HCT116 (cell line): ENCODE results near the gene EXOC6B. TPM values are rescaled to one million over a fixed set of nuclear protein-coding genes. Genes with fewer than 3 reads are reported as not detected.

ENCODE experiments used
- ATAC-seq: fragments of 200-7000 bp; cut with Tn5 transposase; 2 replicates; pipeline ENCODE4 v1.9.1; 2020; ENCODE audit warnings: mild to moderate bottlenecking, moderate library complexity
- BruUV-seq: library from RNA; stranded (reverse); fragments of 400-500 nt; replicated peaks from 2 replicates; lab custom pipeline; 2021; lab: Mats Ljungman, UMichigan
- CTCF ChIA-PET: fragments of 300-600 bp; sonication (Branson Sonifier 250); formaldehyde crosslinking; loops from one replicate; lab custom pipeline; 2021; ENCODE audit warnings: antibody characterized with exemption; lab: Charles Lee
- POLR2A ChIA-PET: fragments of 300-600, 350-600 bp; sonication (Branson Sonifier 250); formaldehyde crosslinking; loops from one replicate; lab custom pipeline; 2021; ENCODE audit warnings: antibody characterized with exemption; lab: Charles Lee
- RAD21 ChIA-PET, 2 experiments: fragments of 300-600 bp; sonication (Branson Sonifier 250); formaldehyde crosslinking; loops; one replicate each; lab custom pipeline; 2023; ENCODE audit warnings: low total read pairs in 2 of 2; ENCODE audit not compliant: uncharacterized antibody in 2 of 2, unreplicated experiment in 2 of 2, low non-redundant PET in 1 of 2; lab: Charles Lee
- DNase-seq: peaks from one replicate; pipeline ENCODE4 v3.0.0-alpha.2; 2010; ENCODE audit warnings: low read depth, low spot score
- H2AFZ ChIP-seq: fragments of 200-600 bp; shearing (Covaris generic), sonication (generic); 2 replicates; pipeline ENCODE4 v1.6.1; 2017; ENCODE audit warnings: low read depth, mixed run types, mixed read lengths, antibody characterized with exemption, low read length; ENCODE audit not compliant: poor library complexity, severe bottlenecking
- H3K27ac ChIP-seq: 2 replicates; pipeline ENCODE4 v1.5.1; 2012; ENCODE audit warnings: low read depth, low read length
- H3K27me3 ChIP-seq: fragments of 200-600 bp; sonication (generic); 2 replicates; pipeline ENCODE4 v1.6.1; 2016; ENCODE audit warnings: mixed run types, low read length, mixed read lengths; ENCODE audit not compliant: insufficient read depth
- H3K36me3 ChIP-seq, 2 experiments: fragments of 200-500 bp in 1 of 2; fragments of 200-600 bp in 1 of 2; sonication (Bioruptor generic) in 1 of 2; sonication (generic) in 1 of 2; 2 replicates each; pipeline versions ENCODE4 v1.5.1 to v1.6.1; 2014 to 2016; ENCODE audit warnings: low read length in 2 of 2, inconsistent platforms in 1 of 2, mixed read lengths in 1 of 2, mixed run types in 1 of 2; ENCODE audit not compliant: insufficient read depth in 2 of 2, control insufficient read depth in 1 of 2
- H3K4me1 ChIP-seq, 2 experiments: fragments of 200-600 bp in 1 of 2; sonication (generic) in 1 of 2; 2 replicates each; pipeline versions ENCODE4 v1.5.1 to v1.6.1; 2012 to 2017; ENCODE audit warnings: low read length in 2 of 2, inconsistent platforms in 1 of 2, mild to moderate bottlenecking in 1 of 2, mixed read lengths in 1 of 2, mixed run types in 1 of 2, moderate library complexity in 1 of 2; ENCODE audit not compliant: insufficient read depth in 2 of 2, control insufficient read depth in 1 of 2
- H3K4me2 ChIP-seq: fragments of 200-600 bp; sonication (generic); 2 replicates; pipeline ENCODE4 v1.6.1; 2017; ENCODE audit warnings: mixed run types, low read length, mixed read lengths
- H3K4me3 ChIP-seq, 2 experiments: fragments of 200-600 bp in 1 of 2; sonication (generic) in 1 of 2; replicated peaks in 1 of 2; 2 replicates each; pipeline ENCODE4 v1.5.1; 2011 to 2016; ENCODE audit warnings: low read length in 2 of 2, control low read depth in 1 of 2, low read depth in 1 of 2, mild to moderate bottlenecking in 1 of 2, mixed read lengths in 1 of 2, mixed run types in 1 of 2
- H3K79me2 ChIP-seq: fragments of 200-600 bp; sonication (generic); 2 replicates; pipeline ENCODE4 v1.6.1; 2017; ENCODE audit warnings: mild to moderate bottlenecking, mixed run types, low read length, moderate library complexity, mixed read lengths; ENCODE audit not compliant: insufficient read depth
- H3K9ac ChIP-seq: fragments of 200-600 bp; sonication (generic); 2 replicates; pipeline ENCODE4 v1.6.1; 2016; ENCODE audit warnings: low read length, mixed read lengths
- H3K9me2 ChIP-seq: fragments of 200-600 bp; sonication (generic), shearing (Covaris generic); 2 replicates; pipeline ENCODE4 v1.6.1; 2017; ENCODE audit warnings: mixed run types, mild to moderate bottlenecking, moderate library complexity; ENCODE audit not compliant: insufficient read depth
- H3K9me3 ChIP-seq, 2 experiments: fragments of 200-500 bp in 1 of 2; fragments of 200-600 bp in 1 of 2; sonication (Bioruptor generic) in 1 of 2; sonication (generic) in 1 of 2; 2 replicates each; pipeline ENCODE4 v1.6.1; 2014 to 2017; ENCODE audit warnings: low read length in 2 of 2, mixed read lengths in 2 of 2, inconsistent platforms in 1 of 2, low read depth in 1 of 2, mild to moderate bottlenecking in 1 of 2, mixed run types in 1 of 2, moderate library complexity in 1 of 2; ENCODE audit not compliant: control insufficient read depth in 1 of 2, insufficient read depth in 1 of 2
- H4K20me1 ChIP-seq: fragments of 200-600 bp; sonication (generic), shearing (Covaris generic); 2 replicates; pipeline ENCODE4 v1.6.1; 2017; ENCODE audit warnings: mixed run types, mild to moderate bottlenecking, moderate library complexity; ENCODE audit not compliant: insufficient read depth
- ATF3 ChIP-seq: IDR thresholded peaks from 2 replicates; pipeline ENCODE4 v1.6.1; 2012
- CEBPB ChIP-seq: IDR thresholded peaks from 2 replicates; pipeline ENCODE4 v1.6.1; 2012; ENCODE audit warnings: low read depth
- CTCF ChIP-seq, 3 experiments: fragments of 200-600 bp in 1 of 3; sonication (generic) in 1 of 3; IDR thresholded peaks in 2 of 3; conservative IDR thresholded peaks in 1 of 3; 2 replicates each; pipeline ENCODE4 v1.5.1; 2012 to 2017; ENCODE audit warnings: low read depth in 2 of 3, low read length in 2 of 3, antibody characterized with exemption in 1 of 3, borderline replicate concordance in 1 of 3, control low read depth in 1 of 3, mild to moderate bottlenecking in 1 of 3, mixed read lengths in 1 of 3, mixed run types in 1 of 3, moderate library complexity in 1 of 3; ENCODE audit not compliant: insufficient read depth in 1 of 3
- FOSL1 ChIP-seq: IDR thresholded peaks from 2 replicates; pipeline ENCODE4 v1.6.1; 2012; ENCODE audit warnings: low read depth
- JUND ChIP-seq: IDR thresholded peaks from 2 replicates; pipeline ENCODE4 v1.6.1; 2012
- SIN3A ChIP-seq: IDR thresholded peaks from 2 replicates; pipeline ENCODE4 v1.6.1; 2012; ENCODE audit warnings: low read depth
- SP1 ChIP-seq: IDR thresholded peaks from 2 replicates; pipeline ENCODE4 v1.6.1; 2012; ENCODE audit warnings: low read depth
- YY1 ChIP-seq: IDR thresholded peaks from 2 replicates; pipeline ENCODE4 v1.6.1; 2011; ENCODE audit warnings: low read length, low read depth, moderate library complexity, mild to moderate bottlenecking; ENCODE audit not compliant: insufficient replicate concordance; ENCODE audit errors: extremely low read depth
- ZBTB33 ChIP-seq: IDR thresholded peaks from 2 replicates; pipeline ENCODE4 v1.6.1; 2011; ENCODE audit warnings: mild to moderate bottlenecking, low read length, moderate library complexity; ENCODE audit not compliant: insufficient replicate concordance; ENCODE audit errors: extremely low read depth
- ZFX ChIP-seq: fragments of 450-650 bp; IDR thresholded peaks from 2 replicates; pipeline ENCODE4 v1.6.1; 2017
- ZNF274 ChIP-seq: fragments of 200-500 bp; sonication (Bioruptor generic); IDR thresholded peaks from 2 replicates; pipeline ENCODE4 v1.6.1; 2014; ENCODE audit warnings: mild to moderate bottlenecking, low read depth, low read length, inconsistent platforms
- intact Hi-C: fragments of 100-400 bp; cut with micrococcal nuclease; formaldehyde crosslinking; loops from 2 replicates; pipeline ENCODE4 v1.10.0; 2022
- total RNA-seq: library from RNA; stranded (reverse); gene quantifications from one replicate; pipeline ENCODE4 v1.2.1, GENCODE V29; 2021; ENCODE audit not compliant: unreplicated experiment

Gene EXOC6B
- total RNA-seq, 1 experiment from 2014 or later, result 25.4 TPM

- no peaks in the 10 kb centered on the region for H3K27me3 ChIP-seq
- no peak for TF ChIP-seq ZFX
- TF ChIP-seq ATF3, result no peak
- TF ChIP-seq, all 23 proteins: peak for 0
- Histone ChIP-seq H2AFZ (no peak overlapping the region), H3K4me1 (peaks cover 0 to 5% of the 10 kb centered on the region in 2 experiments; a peak in 1 of 4 replicates), H3K27ac (no peak overlapping the region), H4K20me1 (no peaks in the 10 kb centered on the region), H3K4me3 (no peak overlapping the region), H3K36me3 (no peaks in the 10 kb centered on the region), H3K79me2 (no peaks in the 10 kb centered on the region), H3K4me2 (no peak overlapping the region), H3K9me3 (no peaks in the 10 kb centered on the region), H3K9ac (no peak overlapping the region), H3K9me2 (no peaks in the 10 kb centered on the region)
- ChIA-PET RAD21 (no interaction called here), CTCF (no interaction called here), POLR2A (no interaction called here)
- no TSS peak for BruUV-seq
- ATAC-seq, result no peak
- intact Hi-C loops, result no loop called here
- DNase-seq, result no peak
Observed at GRCh38 chr2:72275084-72275483, 550.7 kb downstream of the EXOC6B start.

GRCh38 chr2:72274380-72274797 is 551.4 kb downstream of the EXOC6B start:
- H4K20me1 ChIP-seq, result no peaks in the 10 kb centered on the region
- RAD21 ChIA-PET, result no interaction called here
- ATAC-seq (no peak), DNase-seq (no peak)
- CTCF ChIA-PET, result no interaction called here
- intact Hi-C loops, result no loop called here
- TF ChIP-seq CEBPB (no peak), ZNF274 (no peak), ZBTB33 (no peak), SIN3A (no peak), CTCF (IDR thresholded peaks at IDR 0.05 in 2 of 3, conservative IDR thresholded peaks at IDR 0.05 in 1 of 3; ENCODE audit: borderline replicate concordance in 1 of 3, insufficient read depth in 1 of 3, low read depth in 2 of 3, low read length in 2 of 3) (no peak), ATF3 (no peak), SP1 (no peak), YY1 (no peak), FOSL1 (no peak), JUND (no peak)
- BruUV-seq, result no TSS peak
- no peak overlapping the region for H3K9ac ChIP-seq
- H3K36me3 ChIP-seq, result no peaks in the 10 kb centered on the region
- peaks cover 0 to 5% of the 10 kb centered on the region in 2 experiments; a peak in 1 of 4 replicates for H3K4me1 ChIP-seq
- H3K79me2 ChIP-seq, result no peaks in the 10 kb centered on the region
- H3K27ac ChIP-seq, result no peak overlapping the region
- no peaks in the 10 kb centered on the region for H3K27me3 ChIP-seq
- no peak overlapping the region for H3K4me2 ChIP-seq
- no peak overlapping the region for H2AFZ ChIP-seq
- H3K9me3 ChIP-seq, result no peaks in the 10 kb centered on the region
- no peaks in the 10 kb centered on the region for H3K9me2 ChIP-seq
- no peak overlapping the region for H3K4me3 ChIP-seq
- POLR2A ChIA-PET, result no interaction called here
